Measurements from ENCODE around the gene FADS3. TPM values are rescaled to one million over a fixed set of nuclear protein-coding genes. Genes with fewer than 3 reads are reported as not detected.

Gene FADS3
- total RNA-seq, 4 donors from 2014 or later = 12.7 to 24.7 (median 17.9) TPM

GRCh38 chr11:61899146-61899841 is 7.9 kb upstream of the FADS3 start:
- H3K36me3 ChIP-seq = peaks cover 29% of the 10 kb centered on the region
- H3K4me1 ChIP-seq = peaks cover 7% of the 10 kb centered on the region
- H3K27me3 ChIP-seq = no peaks in the 10 kb centered on the region
- WGBS = 51% methylated on average over 21 of the region's 27 CpGs
- H3K27ac ChIP-seq = no peak overlapping the region
- DNase-seq (ENCODE audit: low spot score in 2 of 2) = peak; percentile 90 to 92
- no peak overlapping the region for H3K4me3 ChIP-seq
- H3K9me3 ChIP-seq = no peaks in the 10 kb centered on the region
- TF ChIP-seq POLR2A (IDR thresholded peaks at IDR 0.05) (no peak), CTCF (IDR thresholded peaks at IDR 0.05) (peak; percentile 98 to 99)

GRCh38 chr11:61898247-61898582 is 6.9 kb upstream of the FADS3 start:
- H3K36me3 ChIP-seq = peaks cover 29% of the 10 kb centered on the region
- 46% methylated on average over 3 of the region's 9 CpGs for WGBS
- no peak overlapping the region for H3K27ac ChIP-seq
- H3K9me3 ChIP-seq = no peaks in the 10 kb centered on the region
- DNase-seq (ENCODE audit: low spot score in 2 of 2) = no peak
- H3K27me3 ChIP-seq = no peaks in the 10 kb centered on the region
- peaks cover 7% of the 10 kb centered on the region for H3K4me1 ChIP-seq
- TF ChIP-seq POLR2A (IDR thresholded peaks at IDR 0.05) (no peak), POLR2AphosphoS5 (IDR thresholded peaks at IDR 0.05) (no peak), EP300 (IDR thresholded peaks at IDR 0.05) (no peak), CTCF (IDR thresholded peaks at IDR 0.05) (no peak)
- H3K4me3 ChIP-seq = no peak overlapping the region

- TF ChIP-seq POLR2A (IDR thresholded peaks at IDR 0.05) (no peak), CTCF (IDR thresholded peaks at IDR 0.05) (peak; percentile 61 to 86)
- 69% methylated on average over 12 of the region's 17 CpGs for WGBS
- DNase-seq (ENCODE audit: low spot score in 2 of 2) = peak in 1 of 2 donors; percentile 86
Measured at GRCh38 chr11:61897387-61898246, 6.3 kb upstream of the FADS3 start.

GRCh38 chr11:61896665-61897386 is 5.5 kb upstream of the FADS3 start:
- Histone ChIP-seq H3K27me3 (no peaks in the 10 kb centered on the region), H3K9me3 (no peaks in the 10 kb centered on the region), H3K4me3 (no peak overlapping the region), H3K4me1 (peaks cover 9% of the 10 kb centered on the region), H3K36me3 (peaks cover 22% of the 10 kb centered on the region), H3K27ac (no peak overlapping the region)
- no peak for DNase-seq (ENCODE audit: low spot score in 2 of 2)
- TF ChIP-seq CTCF (IDR thresholded peaks at IDR 0.05) (no peak), POLR2A (IDR thresholded peaks at IDR 0.05) (no peak), EP300 (IDR thresholded peaks at IDR 0.05) (no peak), POLR2AphosphoS5 (IDR thresholded peaks at IDR 0.05) (no peak)
- WGBS = 80% methylated on average over 10 of the region's 15 CpGs

More at GRCh38 chr11:61897387-61898246, 6.3 kb upstream of the FADS3 start:
- Histone ChIP-seq H3K9me3 (no peaks in the 10 kb centered on the region), H3K36me3 (peaks cover 29% of the 10 kb centered on the region), H3K4me3 (no peak overlapping the region), H3K4me1 (peaks cover 7% of the 10 kb centered on the region), H3K27ac (no peak overlapping the region), H3K27me3 (no peaks in the 10 kb centered on the region)

GRCh38 chr11:61895718-61896059 is 4.3 kb upstream of the FADS3 start:
- no peak overlapping the region for H3K27ac ChIP-seq
- WGBS = 86% methylated on average over 4 of the region's 4 CpGs

More at GRCh38 chr11:61895718-61896059, 4.3 kb upstream of the FADS3 start:
- no peak overlapping the region for H3K4me3 ChIP-seq
- peaks cover 12% of the 10 kb centered on the region for H3K36me3 ChIP-seq
- no peak for TF ChIP-seq POLR2A (IDR thresholded peaks at IDR 0.05)
- no peak for TF ChIP-seq CTCF (IDR thresholded peaks at IDR 0.05)
- no peak for TF ChIP-seq EP300 (IDR thresholded peaks at IDR 0.05)
- TF ChIP-seq POLR2AphosphoS5 (IDR thresholded peaks at IDR 0.05) = no peak
- H3K27me3 ChIP-seq = no peaks in the 10 kb centered on the region
- H3K4me1 ChIP-seq = peaks cover 17% of the 10 kb centered on the region
- no peak for DNase-seq (ENCODE audit: low spot score in 2 of 2)
- no peaks in the 10 kb centered on the region for H3K9me3 ChIP-seq
